Gastrocnemius medialis (tissue), 4 donors: ENCODE measurements around the gene VPS26B. TPM values are rescaled to one million over a fixed set of nuclear protein-coding genes. Genes with fewer than 3 reads are reported as not detected.

Experiments used
- ATAC-seq, 2 donors: fragments of 150-250 bp; one replicate each; pipeline ENCODE4 v1.9.1; 2016
- DNase-seq, 2 donors: peaks; one replicate each; pipeline ENCODE4 v3.0.0-alpha.2; 2019
- H3K27ac ChIP-seq, 4 donors: fragments of 200-600 bp; sonication (generic); 1 replicate in 1 of 4; 2 replicates in 3 of 4; pipeline ENCODE4 v1.5.1; 2016 to 2018; ENCODE audit warnings: mild to moderate bottlenecking in 2 of 4, moderate library complexity in 1 of 4
- H3K27me3 ChIP-seq, 3 donors: fragments of 200-600 bp; sonication (generic) in 2 of 3; 1 replicate in 1 of 3; 2 replicates in 2 of 3; pipeline versions ENCODE4 v1.5.1 to v1.6.0; 2016 to 2019; ENCODE audit warnings: mild to moderate bottlenecking in 1 of 3, moderate library complexity in 1 of 3
- H3K36me3 ChIP-seq, 2 donors: fragments of 200-600 bp; sonication (generic) in 1 of 2; one replicate each; pipeline ENCODE4 v1.5.1; 2017 to 2018
- H3K4me1 ChIP-seq, 2 donors: fragments of 200-600 bp; sonication (generic) in 1 of 2; one replicate each; pipeline ENCODE4 v1.5.1; 2016 to 2017; ENCODE audit warnings: mild to moderate bottlenecking in 2 of 2
- H3K4me3 ChIP-seq, 4 donors: fragments of 200-600 bp; sonication (generic) in 3 of 4; 1 replicate in 1 of 4; 2 replicates in 3 of 4; pipeline ENCODE4 v1.5.1; 2016 to 2019; ENCODE audit warnings: mild to moderate bottlenecking in 2 of 4
- H3K9me3 ChIP-seq, 3 donors: fragments of 200-600 bp; sonication (generic) in 2 of 3; 1 replicate in 1 of 3; 2 replicates in 2 of 3; pipeline ENCODE4 v1.5.1; 2016 to 2019
- CTCF ChIP-seq, 5 experiments: fragments of 450-650 bp in 3 of 5; fragments of 200-600 bp in 2 of 5; sonication (generic) in 2 of 5; IDR thresholded peaks in 4 of 5; conservative IDR thresholded peaks in 1 of 5; 1 replicate in 4 of 5; 2 replicates in 1 of 5; pipeline ENCODE4 v1.5.1; 2016 to 2019; ENCODE audit warnings: antibody characterized with exemption in 5 of 5, mild to moderate bottlenecking in 3 of 5, moderate library complexity in 3 of 5
- POLR2A ChIP-seq, 2 donors: fragments of 450-650 bp; IDR thresholded peaks; one replicate each; pipeline ENCODE4 v1.6.1; 2017; ENCODE audit warnings: antibody characterized with exemption in 2 of 2, mild to moderate bottlenecking in 2 of 2, moderate library complexity in 2 of 2
- in situ Hi-C, 4 donors: fragments of 200-750 bp; cut with MboI; loops; one replicate each; pipeline versions ENCODE4 v1.15.0 to v1.8.0; 2017; ENCODE audit warnings: low sequenced_read_pairs in 4 of 4
- intact Hi-C: fragments of 100-400 bp; cut with DNase I; formaldehyde crosslinking; loops from one replicate; pipeline ENCODE4 v1.15.1; 2023; ENCODE audit warnings: low total_unique reads
- total RNA-seq, 4 donors: library from RNA; depleted of rRNA; stranded (reverse); fragments of >200 nt; gene quantifications; one replicate each; pipeline versions ENCODE4 v1.1.0 to v1.2.3, GENCODE V29; 2016

VPS26B gene
- total RNA-seq, 4 donors from 2014 or later, result 15.4 to 32.9 (median 22.2) TPM

GRCh38 chr11:134235399-134235798 is 10.9 kb downstream of the VPS26B start:
- DNase-seq (no peak), ATAC-seq (no peak)
- Histone ChIP-seq H3K4me3 (no peak overlapping the region), H3K27ac (no peak overlapping the region), H3K4me1 (peaks cover 0 to 13% of the 10 kb centered on the region in 2 donors), H3K9me3 (no peaks in the 10 kb centered on the region), H3K27me3 (no peaks in the 10 kb centered on the region), H3K36me3 (peaks cover 0 to 30% of the 10 kb centered on the region in 2 donors)
- in situ Hi-C loops, result no loop called here
- intact Hi-C loops, result no loop called here
- no peak for TF ChIP-seq POLR2A (IDR thresholded peaks at IDR 0.05)
- TF ChIP-seq CTCF (IDR thresholded peaks at IDR 0.05 in 4 of 5, conservative IDR thresholded peaks at IDR 0.05 in 1 of 5), result no peak

GRCh38 chr11:134236834-134237556 is 12.5 kb downstream of the VPS26B start:
- H3K36me3 ChIP-seq, result peaks cover 0 to 44% of the 10 kb centered on the region in 2 donors
- in situ Hi-C loops, result no loop called here

GRCh38 chr11:134237557-134237922 is 13.1 kb downstream of the VPS26B start:
- Histone ChIP-seq H3K27ac (no peak overlapping the region), H3K27me3 (no peaks in the 10 kb centered on the region), H3K9me3 (no peaks in the 10 kb centered on the region), H3K4me1 (no peaks in the 10 kb centered on the region), H3K4me3 (no peak overlapping the region), H3K36me3 (peaks cover 0 to 50% of the 10 kb centered on the region in 2 donors)
- no peak for TF ChIP-seq POLR2A (IDR thresholded peaks at IDR 0.05)
- no peak for TF ChIP-seq CTCF (IDR thresholded peaks at IDR 0.05 in 4 of 5, conservative IDR thresholded peaks at IDR 0.05 in 1 of 5)
- DNase-seq, result no peak
- intact Hi-C loops (no loop called here), in situ Hi-C loops (no loop called here)
- ATAC-seq, result no peak

More at GRCh38 chr11:134236834-134237556, 12.5 kb downstream of the VPS26B start:
- DNase-seq, result no peak
- H3K9me3 ChIP-seq, result no peaks in the 10 kb centered on the region
- no peak overlapping the region for H3K4me3 ChIP-seq
- no peak overlapping the region for H3K27ac ChIP-seq
- no peaks in the 10 kb centered on the region for H3K27me3 ChIP-seq
- intact Hi-C loops, result no loop called here
- TF ChIP-seq POLR2A (IDR thresholded peaks at IDR 0.05) (no peak), CTCF (IDR thresholded peaks at IDR 0.05 in 4 of 5, conservative IDR thresholded peaks at IDR 0.05 in 1 of 5) (no peak)
- ATAC-seq, result no peak
- H3K4me1 ChIP-seq, result no peaks in the 10 kb centered on the region

GRCh38 chr11:134238956-134239355 is 14.5 kb downstream of the VPS26B start:
- H3K27me3 ChIP-seq, result no peaks in the 10 kb centered on the region
- H3K4me1 ChIP-seq, result no peaks in the 10 kb centered on the region
- ATAC-seq (no peak), DNase-seq (no peak)
- no peak for TF ChIP-seq CTCF (IDR thresholded peaks at IDR 0.05 in 4 of 5, conservative IDR thresholded peaks at IDR 0.05 in 1 of 5)
- no peak for TF ChIP-seq POLR2A (IDR thresholded peaks at IDR 0.05)
- H3K27ac ChIP-seq, result no peak overlapping the region
- no peaks in the 10 kb centered on the region for H3K9me3 ChIP-seq
- no peak overlapping the region for H3K4me3 ChIP-seq
- intact Hi-C loops (no loop called here), in situ Hi-C loops (no loop called here)
- peaks cover 0 to 64% of the 10 kb centered on the region in 2 donors for H3K36me3 ChIP-seq
